OCI-LY3 (cell line): ENCODE data around the gene ASCL3.

Source experiments
- H2AFZ ChIP-seq: fragments of 200-600, 300-600 bp; shearing (Covaris generic); 2 replicates; pipeline ENCODE4 v1.6.0; 2014; ENCODE audit warnings: antibody characterized with exemption, low read depth, low read length
- H3K27ac ChIP-seq: fragments of 200-600, 300-600 bp; sonication (generic); 2 replicates; pipeline ENCODE4 v1.5.1; 2014; ENCODE audit warnings: mild to moderate bottlenecking, low read length, moderate library complexity, mixed read lengths
- H3K27me3 ChIP-seq: fragments of 200-600, 300-600 bp; sonication (generic); 2 replicates; pipeline ENCODE4 v1.6.1; 2014; ENCODE audit warnings: low read depth, low read length, mixed read lengths
- H3K36me3 ChIP-seq: fragments of 200-600, 300-600 bp; sonication (generic); replicated peaks from 2 replicates; pipeline ENCODE3; 2014; ENCODE audit warnings: low read depth, low read length, mixed read lengths
- H3K4me1 ChIP-seq: fragments of 300-600, 200-600 bp; sonication (generic); 2 replicates; pipeline ENCODE4 v1.6.1; 2014; ENCODE audit warnings: low read length, mixed read lengths
- H3K4me2 ChIP-seq: fragments of 200-600, 300-600 bp; sonication (generic); 2 replicates; pipeline ENCODE4 v1.6.1; 2014; ENCODE audit warnings: low read length, mixed read lengths
- H3K4me3 ChIP-seq: fragments of 300-600, 200-600 bp; sonication (generic); 2 replicates; pipeline ENCODE4 v1.5.1; 2014; ENCODE audit warnings: antibody characterized with exemption, mild to moderate bottlenecking, low read length, moderate library complexity
- H3K79me2 ChIP-seq: fragments of 300-600, 200-600 bp; shearing (Covaris generic); 2 replicates; pipeline ENCODE4 v1.6.1; 2014; ENCODE audit warnings: mild to moderate bottlenecking, low read length, mixed read lengths
- H3K9ac ChIP-seq: fragments of 300-600, 200-600 bp; shearing (Covaris generic); 2 replicates; pipeline ENCODE4 v1.6.0; 2014; ENCODE audit warnings: mild to moderate bottlenecking, low read length, moderate library complexity
- H3K9me3 ChIP-seq: fragments of 200-600, 300-600 bp; shearing (Covaris generic); 2 replicates; pipeline ENCODE4 v1.6.1; 2014; ENCODE audit warnings: low read length, mixed read lengths; ENCODE audit not compliant: insufficient read depth
- H4K20me1 ChIP-seq: fragments of 200-600, 300-600 bp; sonication (generic); 2 replicates; pipeline ENCODE4 v1.6.1; 2016; ENCODE audit warnings: low read length, mixed read lengths; ENCODE audit not compliant: insufficient read depth
- EZH2phosphoT487 ChIP-seq: fragments of 200-600 bp; shearing (Covaris generic); IDR thresholded peaks from 2 replicates; pipeline ENCODE4 v1.6.1; 2018; ENCODE audit warnings: antibody characterized with exemption, mixed run types, low read depth
- TF ChIP-seq, protein P1 (sequence below): fragments of 200-600, 300-600 bp; sonication (generic); IDR thresholded peaks from 2 replicates; pipeline ENCODE4 v1.5.1; 2014; ENCODE audit warnings: antibody characterized with exemption, low read length, low read depth

The ASCL3 gene

DNA sequence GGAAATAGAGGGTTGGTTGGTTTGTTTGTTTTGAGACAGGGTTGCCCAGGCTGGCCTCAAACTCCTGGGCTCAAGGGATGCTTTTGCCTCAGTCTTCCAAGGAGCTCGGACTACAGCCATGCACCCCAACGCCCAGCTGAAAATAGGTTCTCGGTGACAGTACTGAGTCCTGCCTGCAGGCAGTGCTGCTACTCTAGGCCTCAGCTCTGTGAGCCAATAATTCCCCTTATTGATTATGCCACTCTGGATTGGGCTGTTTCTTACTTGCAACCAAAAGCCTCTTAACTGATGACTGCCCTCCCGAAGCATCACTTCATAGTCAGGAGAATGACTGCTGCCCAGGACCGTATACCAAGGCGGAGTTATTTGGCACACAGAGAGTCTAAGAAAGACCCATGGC lies 8.9 kb downstream of the ASCL3 start:
- TF ChIP-seq, protein P1, sequence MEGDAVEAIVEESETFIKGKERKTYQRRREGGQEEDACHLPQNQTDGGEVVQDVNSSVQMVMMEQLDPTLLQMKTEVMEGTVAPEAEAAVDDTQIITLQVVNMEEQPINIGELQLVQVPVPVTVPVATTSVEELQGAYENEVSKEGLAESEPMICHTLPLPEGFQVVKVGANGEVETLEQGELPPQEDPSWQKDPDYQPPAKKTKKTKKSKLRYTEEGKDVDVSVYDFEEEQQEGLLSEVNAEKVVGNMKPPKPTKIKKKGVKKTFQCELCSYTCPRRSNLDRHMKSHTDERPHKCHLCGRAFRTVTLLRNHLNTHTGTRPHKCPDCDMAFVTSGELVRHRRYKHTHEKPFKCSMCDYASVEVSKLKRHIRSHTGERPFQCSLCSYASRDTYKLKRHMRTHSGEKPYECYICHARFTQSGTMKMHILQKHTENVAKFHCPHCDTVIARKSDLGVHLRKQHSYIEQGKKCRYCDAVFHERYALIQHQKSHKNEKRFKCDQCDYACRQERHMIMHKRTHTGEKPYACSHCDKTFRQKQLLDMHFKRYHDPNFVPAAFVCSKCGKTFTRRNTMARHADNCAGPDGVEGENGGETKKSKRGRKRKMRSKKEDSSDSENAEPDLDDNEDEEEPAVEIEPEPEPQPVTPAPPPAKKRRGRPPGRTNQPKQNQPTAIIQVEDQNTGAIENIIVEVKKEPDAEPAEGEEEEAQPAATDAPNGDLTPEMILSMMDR, result no peak
- TF ChIP-seq EZH2phosphoT487, result no peak

DNA sequence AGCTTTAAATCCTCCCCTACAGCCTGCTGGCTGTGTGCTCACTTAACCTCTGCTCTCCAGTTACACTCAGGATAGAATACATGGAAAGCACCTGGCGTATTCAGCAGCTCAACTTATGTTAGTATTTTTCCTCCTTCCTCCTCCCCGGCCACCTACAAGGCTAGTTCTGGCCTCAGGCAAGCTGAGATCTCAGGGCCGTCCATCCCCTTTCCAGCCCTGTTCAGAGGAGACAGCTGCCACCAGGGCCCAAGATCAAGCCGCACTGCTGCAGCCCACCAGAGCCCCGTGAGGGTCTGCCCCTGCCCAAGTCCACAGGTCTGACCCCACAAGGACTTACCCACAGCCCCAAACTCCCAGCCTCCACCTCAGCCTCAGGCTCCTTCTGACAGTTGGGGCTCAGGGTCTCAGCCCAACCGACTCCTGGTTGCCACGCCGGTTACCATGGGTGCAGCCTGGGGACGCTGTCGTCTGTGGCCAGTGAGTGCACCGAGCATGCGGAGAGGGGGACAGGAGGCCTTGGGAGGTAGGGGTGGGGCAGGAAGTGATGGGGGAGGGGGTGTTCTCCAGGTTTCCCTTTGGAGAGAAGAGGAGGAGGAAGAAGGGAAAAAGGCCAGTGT lies 10.1 kb downstream of the ASCL3 start, which contains the start of gene C11orf16:
Gene C11orf16, minus strand, starts transcription at position 384 of the 617 bp plus-strand sequence. CDS start 639 bp downstream, outside the sequence.
- H3K4me2 ChIP-seq, result no peak within 1 kb of the TSS
- H3K79me2 ChIP-seq, result no peaks in the 10 kb centered on the region
- H3K36me3 ChIP-seq, result no peaks in the 10 kb centered on the region
- H4K20me1 ChIP-seq, result no peaks in the 10 kb centered on the region
- no peak within 1 kb of the TSS for H3K9ac ChIP-seq
- TF ChIP-seq, protein P1, result no peak
- TF ChIP-seq EZH2phosphoT487, result no peak
- H3K27me3 ChIP-seq, result no peaks in the 10 kb centered on the region
- no peak within 1 kb of the TSS for H2AFZ ChIP-seq
- no peak within 1 kb of the TSS for H3K4me3 ChIP-seq
- no peak within 1 kb of the TSS for H3K27ac ChIP-seq
- H3K4me1 ChIP-seq, result no peaks in the 10 kb centered on the region
- H3K9me3 ChIP-seq, result no peaks in the 10 kb centered on the region

More for the DNA sequence above, 8.9 kb downstream of the ASCL3 start:
- H2AFZ ChIP-seq, result no peak overlapping the region
- no peak overlapping the region for H3K4me3 ChIP-seq
- H3K4me2 ChIP-seq, result no peak overlapping the region
- H3K36me3 ChIP-seq, result no peaks in the 10 kb centered on the region
- no peaks in the 10 kb centered on the region for H3K27me3 ChIP-seq
- no peaks in the 10 kb centered on the region for H4K20me1 ChIP-seq
- H3K9ac ChIP-seq, result no peak overlapping the region
- H3K9me3 ChIP-seq, result no peaks in the 10 kb centered on the region
- H3K27ac ChIP-seq, result no peak overlapping the region
- H3K4me1 ChIP-seq, result no peaks in the 10 kb centered on the region
- no peaks in the 10 kb centered on the region for H3K79me2 ChIP-seq

DNA sequence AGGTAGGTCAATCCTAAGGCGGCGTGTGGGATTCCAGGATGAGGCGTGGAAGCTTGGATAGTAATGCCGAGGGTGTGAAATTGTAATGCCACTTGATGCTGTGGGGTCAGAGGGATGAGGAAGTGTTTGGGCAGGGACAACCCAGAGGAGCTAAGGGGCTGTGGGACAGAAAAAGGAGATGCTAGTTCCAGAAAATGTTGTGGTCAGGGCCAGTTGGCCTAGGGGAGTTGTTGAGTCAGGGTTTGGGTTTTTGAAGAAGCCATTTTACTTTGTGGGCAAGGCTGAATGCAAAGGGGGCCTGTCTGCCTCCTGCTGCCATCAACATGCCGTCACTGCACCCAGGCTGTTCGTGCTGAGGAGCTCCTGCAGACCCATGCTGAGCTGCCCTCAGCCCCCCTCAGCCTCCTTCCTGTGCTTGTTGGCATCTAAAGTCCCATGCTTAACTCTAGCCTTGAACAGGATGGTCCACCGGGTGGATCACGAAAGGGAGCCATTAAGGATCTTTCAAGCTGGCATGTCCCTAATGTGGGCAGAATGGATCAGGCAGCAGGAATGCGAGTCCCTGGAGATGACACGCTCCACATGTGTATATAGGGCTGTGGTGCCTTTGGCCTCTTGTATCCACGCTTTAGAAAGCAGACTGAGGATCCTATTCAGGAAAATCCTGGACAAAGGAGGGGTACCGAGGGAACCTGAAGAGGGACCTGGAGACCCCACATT lies 12.2 kb downstream of the ASCL3 start:
- no peaks in the 10 kb centered on the region for H3K79me2 ChIP-seq

More for the DNA sequence above, 12.2 kb downstream of the ASCL3 start:
- H2AFZ ChIP-seq, result no peak overlapping the region
- H3K9me3 ChIP-seq, result no peaks in the 10 kb centered on the region
- H4K20me1 ChIP-seq, result no peaks in the 10 kb centered on the region
- H3K36me3 ChIP-seq, result no peaks in the 10 kb centered on the region
- TF ChIP-seq, protein P1, result no peak
- no peak for TF ChIP-seq EZH2phosphoT487
- H3K4me2 ChIP-seq, result no peak overlapping the region
- H3K4me1 ChIP-seq, result no peaks in the 10 kb centered on the region
- no peak overlapping the region for H3K27ac ChIP-seq
- H3K27me3 ChIP-seq, result no peaks in the 10 kb centered on the region
- H3K4me3 ChIP-seq, result no peak overlapping the region
- no peak overlapping the region for H3K9ac ChIP-seq
